Right cardiac atrium (tissue), 5 donors: Measurements from ENCODE around the gene B4GALT6. TPM values are rescaled to one million over a fixed set of nuclear protein-coding genes. Genes with fewer than 3 reads are reported as not detected.

Experiments used
- ATAC-seq, 2 donors: fragments of 200-7000 bp; cut with Tn5 transposase; one replicate each; pipeline versions ENCODE4 v1.8.0 to v1.9.1; 2020; ENCODE audit warnings: moderate library complexity in 2 of 2, mild to moderate bottlenecking in 1 of 2
- DNase-seq, 3 donors: peaks; one replicate each; pipeline ENCODE4 v3.0.0-alpha.2; 2020
- H3K27ac ChIP-seq: one replicate; pipeline ENCODE4 v1.5.1; 2013; ENCODE audit warnings: mild to moderate bottlenecking, low read length, control low read depth, moderate library complexity
- H3K27me3 ChIP-seq: one replicate; pipeline ENCODE4 v1.6.1; 2013; ENCODE audit not compliant: control insufficient read depth, insufficient read depth
- H3K4me1 ChIP-seq: one replicate; pipeline ENCODE4 v1.6.1; 2013; ENCODE audit warnings: low read length; ENCODE audit not compliant: control insufficient read depth, insufficient read depth
- H3K4me3 ChIP-seq: one replicate; pipeline ENCODE4 v1.5.1; 2013; ENCODE audit warnings: low read length, control low read depth
- H3K9me3 ChIP-seq: one replicate; pipeline ENCODE4 v1.6.1; 2013; ENCODE audit warnings: low read length; ENCODE audit not compliant: control insufficient read depth
- WGBS: extraction: QIAGEN DNeasy Blood & Tissue Kit; methylation state at CpG from one replicate; pipeline ENCODE4 v1.1.7; 2013; 5-methylcytosine and 5-hydroxymethylcytosine counted together
- intact Hi-C, 4 donors: fragments of 100-400 bp; cut with DNase I; formaldehyde crosslinking; loops; one replicate each; pipeline versions ENCODE4 v1.11.0 to v1.14.0; 2022 to 2023
- polyA plus RNA-seq: library from polyadenylated mRNA; stranded (reverse); fragments of 200-250 nt; gene quantifications from one replicate; pipeline ENCODE4 v1.2.3, GENCODE V29; 2013
- total RNA-seq, 4 donors: library from RNA; stranded (reverse); fragmentation: NEBNext Ultra II Directional; extraction: Animal tissue kit (Norgen Biotek cat#: 25700); gene quantifications; one replicate each; pipeline ENCODE4 v1.2.1, GENCODE V29; 2021
- donor health status: healthy with polysubstance abuse.
- donor health status: DM: no; HTN: yes; CAD: no.
- donor health status: DM: no; HTN: no; CAD: no.
- donor health status: DM: no; HTN: yes; CAD: no; lungs with severe emphysema.
- donor health status: DM: yes; HTN: yes; CAD: no.

The B4GALT6 gene
- total and polyA plus RNA-seq, 5 donors, result 4.1 to 12.9 (median 10.2) TPM

GRCh38 chr18:31677592-31677991, 6.8 kb downstream of the B4GALT6 start:
- Histone ChIP-seq H3K9me3 (no peaks in the 10 kb centered on the region), H3K4me1 (no peaks in the 10 kb centered on the region), H3K27me3 (no peaks in the 10 kb centered on the region), H3K27ac (no peak overlapping the region), H3K4me3 (no peak overlapping the region)
- intact Hi-C loops, result no loop called here
- DNase-seq (no peak), ATAC-seq (no peak)
- 76% methylated on average over 6 of the region's 6 CpGs for WGBS

GRCh38 chr18:31675404-31675803, 9.0 kb downstream of the B4GALT6 start:
- Histone ChIP-seq H3K27me3 (no peaks in the 10 kb centered on the region), H3K4me1 (no peaks in the 10 kb centered on the region), H3K4me3 (no peak overlapping the region), H3K27ac (no peak overlapping the region), H3K9me3 (no peaks in the 10 kb centered on the region)
- intact Hi-C loops, result no loop called here
- no peak for DNase-seq
- no peak for ATAC-seq

- H3K27me3 ChIP-seq, result no peaks in the 10 kb centered on the region
- ATAC-seq (no peak), DNase-seq (no peak)
- H3K27ac ChIP-seq, result no peak overlapping the region
- no peaks in the 10 kb centered on the region for H3K9me3 ChIP-seq
- H3K4me1 ChIP-seq, result no peaks in the 10 kb centered on the region
- intact Hi-C loops, result no loop called here
- no peak overlapping the region for H3K4me3 ChIP-seq
These were observed 11.7 kb downstream of the B4GALT6 start for GRCh38 chr18:31672628-31673135.

- 73% methylated on average over 1 of the region's 1 CpG for WGBS
- no peak overlapping the region for H3K27ac ChIP-seq
- no peak overlapping the region for H3K4me3 ChIP-seq
- ATAC-seq, result no peak
- no peaks in the 10 kb centered on the region for H3K9me3 ChIP-seq
- no peaks in the 10 kb centered on the region for H3K27me3 ChIP-seq
- intact Hi-C loops, result no loop called here
- H3K4me1 ChIP-seq, result no peaks in the 10 kb centered on the region
- DNase-seq, result no peak
These were observed 12.4 kb downstream of the B4GALT6 start for GRCh38 chr18:31671951-31672350.

GRCh38 chr18:31669541-31669940, 14.8 kb downstream of the B4GALT6 start:
- Histone ChIP-seq H3K9me3 (no peaks in the 10 kb centered on the region), H3K4me3 (no peak overlapping the region), H3K27ac (no peak overlapping the region), H3K4me1 (no peaks in the 10 kb centered on the region), H3K27me3 (no peaks in the 10 kb centered on the region)
- DNase-seq (no peak), ATAC-seq (no peak)
- 93% methylated on average over 2 of the region's 2 CpGs for WGBS
- intact Hi-C loops, result no loop called here

GRCh38 chr18:31667185-31667584, 17.2 kb downstream of the B4GALT6 start:
- Histone ChIP-seq H3K4me3 (no peak overlapping the region), H3K27ac (no peak overlapping the region), H3K4me1 (no peaks in the 10 kb centered on the region), H3K27me3 (no peaks in the 10 kb centered on the region), H3K9me3 (no peaks in the 10 kb centered on the region)
- intact Hi-C loops, result no loop called here
- 51% methylated on average over 1 of the region's 1 CpG for WGBS
- ATAC-seq (no peak), DNase-seq (no peak)

GRCh38 chr18:31666055-31666454, 18.3 kb downstream of the B4GALT6 start:
- H3K27ac ChIP-seq, result no peak overlapping the region
- H3K27me3 ChIP-seq, result no peaks in the 10 kb centered on the region
- no peaks in the 10 kb centered on the region for H3K9me3 ChIP-seq
- no peaks in the 10 kb centered on the region for H3K4me1 ChIP-seq
- DNase-seq (no peak), ATAC-seq (no peak)
- WGBS, result 88% methylated on average over 5 of the region's 5 CpGs
- intact Hi-C loops, result no loop called here
- no peak overlapping the region for H3K4me3 ChIP-seq

- DNase-seq (no peak), ATAC-seq (no peak)
- no peak overlapping the region for H3K27ac ChIP-seq
- no peaks in the 10 kb centered on the region for H3K27me3 ChIP-seq
- H3K4me3 ChIP-seq, result no peak overlapping the region
- intact Hi-C loops, result no loop called here
- no peaks in the 10 kb centered on the region for H3K4me1 ChIP-seq
- H3K9me3 ChIP-seq, result no peaks in the 10 kb centered on the region
- 98% methylated on average over 1 of the region's 1 CpG for WGBS
These were observed 20.3 kb downstream of the B4GALT6 start for GRCh38 chr18:31664101-31664500.

- H3K4me1 ChIP-seq, result no peaks in the 10 kb centered on the region
- H3K4me3 ChIP-seq, result no peak overlapping the region
- DNase-seq (no peak), ATAC-seq (no peak)
- intact Hi-C loops, result no loop called here
- 63% methylated on average over 3 of the region's 3 CpGs for WGBS
- no peaks in the 10 kb centered on the region for H3K27me3 ChIP-seq
- H3K9me3 ChIP-seq, result no peaks in the 10 kb centered on the region
- H3K27ac ChIP-seq, result no peak overlapping the region
These were observed 22.4 kb downstream of the B4GALT6 start for GRCh38 chr18:31661965-31662364.

- intact Hi-C loops, result no loop called here
- WGBS, result 95% methylated on average over 4 of the region's 4 CpGs
- Histone ChIP-seq H3K4me1 (no peaks in the 10 kb centered on the region), H3K4me3 (no peak overlapping the region), H3K9me3 (no peaks in the 10 kb centered on the region), H3K27ac (no peak overlapping the region), H3K27me3 (no peaks in the 10 kb centered on the region)
- no peak for DNase-seq
- no peak for ATAC-seq
These were observed 23.6 kb downstream of the B4GALT6 start for GRCh38 chr18:31660763-31661162.

GRCh38 chr18:31659576-31660177, 24.7 kb downstream of the B4GALT6 start:
- Histone ChIP-seq H3K27me3 (no peaks in the 10 kb centered on the region), H3K27ac (no peak overlapping the region), H3K9me3 (no peaks in the 10 kb centered on the region), H3K4me3 (no peak overlapping the region), H3K4me1 (no peaks in the 10 kb centered on the region)
- 86% methylated on average over 1 of the region's 1 CpG for WGBS
- intact Hi-C loops, result no loop called here
- DNase-seq (no peak), ATAC-seq (no peak)
